A549 (cell line): ENCODE results near the gene FAM20C. TPM values are rescaled to one million over a fixed set of nuclear protein-coding genes. Genes with fewer than 3 reads are reported as not detected.

ENCODE experiments used
- ATAC-seq, 2 experiments: fragments of 200-7000 bp in 1 of 2; fragments of >200 bp in 1 of 2; cut with Nextera tagmentation in 1 of 2; cut with Tn5 transposase in 1 of 2; 3 replicates each; pipeline versions ENCODE4 v1.8.0 to v1.9.1; 2018 to 2020; ENCODE audit warnings: mild to moderate bottlenecking in 1 of 2, moderate library complexity in 1 of 2
- CTCF ChIA-PET: fragments of 300-600 bp; sonication (Branson Sonifier 250); formaldehyde crosslinking; extraction: SDS; loops from one replicate; lab custom pipeline; 2021; ENCODE audit warnings: antibody characterized with exemption, inconsistent platforms; lab: Yijun Ruan, JAX
- POLR2A ChIA-PET: fragments of 350-600 bp; formaldehyde crosslinking; extraction: SDS; loops from one replicate; lab custom pipeline; 2021; ENCODE audit warnings: antibody characterized with exemption, inconsistent platforms; lab: Yijun Ruan, JAX
- DNase-seq, 2 experiments: peaks; one replicate each; pipeline versions ENCODE4 v3.0.0 to v3.0.0-alpha.2; 2011 to 2016; ENCODE audit warnings: low read depth in 1 of 2, low spot score in 1 of 2
- FAIRE-seq: peaks from 2 replicates; lab custom pipeline; 2011; peaks lifted over from hg19 to GRCh38; lab: Jason Lieb, UNC
- H3K27ac ChIP-seq, 2 experiments: fragments of >200 bp; sonication (Bioruptor Twin); formaldehyde crosslinking; 3 replicates each; pipeline ENCODE4 v1.5.1; 2016 to 2017
- H3K4me1 ChIP-seq: fragments of >200 bp; sonication (Bioruptor Twin); formaldehyde crosslinking; 3 replicates; pipeline ENCODE4 v1.6.1; 2016
- H3K4me2 ChIP-seq: fragments of >200 bp; sonication (Bioruptor Twin); formaldehyde crosslinking; 3 replicates; pipeline ENCODE4 v1.6.1; 2016
- H3K4me3 ChIP-seq: fragments of >200 bp; sonication (Bioruptor Twin); formaldehyde crosslinking; 3 replicates; pipeline ENCODE4 v1.5.1; 2016
- H3K9me3 ChIP-seq: fragments of >200 bp; sonication (Bioruptor Twin); formaldehyde crosslinking; 3 replicates; pipeline ENCODE4 v1.6.1; 2016
- BHLHE40 ChIP-seq: IDR thresholded peaks from 2 replicates; pipeline ENCODE4 v1.6.1; 2012; ENCODE audit warnings: low read depth, low read length, inconsistent platforms
- CBX2 ChIP-seq: fragments of 200-600 bp; sonication (generic); IDR thresholded peaks from 2 replicates; pipeline ENCODE4 v1.6.1; 2016; ENCODE audit warnings: low read depth, mild to moderate bottlenecking, borderline replicate concordance
- CBX8 ChIP-seq: fragments of 200-600 bp; sonication (generic); IDR thresholded peaks from 2 replicates; pipeline ENCODE4 v1.6.1; 2016
- CEBPB ChIP-seq, 2 experiments: fragments of >200 bp in 1 of 2; sonication (Bioruptor Twin) in 1 of 2; formaldehyde crosslinking in 1 of 2; IDR thresholded peaks; 2 replicates each; pipeline ENCODE4 v1.6.1; 2012 to 2016
- CHD2 ChIP-seq: fragments of 150-350 bp; IDR thresholded peaks from 2 replicates; pipeline ENCODE4 v1.6.1; 2014; ENCODE audit warnings: low read length; ENCODE audit not compliant: partially characterized antibody
- CHD4 ChIP-seq: fragments of 200-600 bp; sonication (generic); IDR thresholded peaks from 2 replicates; pipeline ENCODE4 v1.6.1; 2016; ENCODE audit warnings: antibody characterized with exemption, mild to moderate bottlenecking, borderline replicate concordance
- EHF ChIP-seq: fragments of 250-450 bp; sonication (Bioruptor Pico); IDR thresholded peaks from 2 replicates; pipeline ENCODE4 v1.5.0; 2020; ENCODE audit warnings: mild to moderate bottlenecking
- EP300 ChIP-seq, 2 experiments: fragments of >200 bp; sonication (Bioruptor Twin); formaldehyde crosslinking; IDR thresholded peaks; 2 replicates in 1 of 2; 3 replicates in 1 of 2; pipeline ENCODE4 v1.6.1; 2016 to 2017
- ESRRA ChIP-seq: fragments of 150-350 bp; IDR thresholded peaks from 2 replicates; pipeline ENCODE4 v1.6.1; 2014; ENCODE audit warnings: mild to moderate bottlenecking, low read length, borderline replicate concordance
- FOXS1 ChIP-seq: fragments of 250-450 bp; sonication (Bioruptor Pico); IDR thresholded peaks from 2 replicates; pipeline ENCODE4 v1.5.0; 2020; ENCODE audit warnings: mild to moderate bottlenecking, moderate library complexity
- HMGXB4 ChIP-seq: fragments of 250-450 bp; sonication (Bioruptor Pico); IDR thresholded peaks from 2 replicates; pipeline ENCODE4 v1.5.0; 2021; ENCODE audit warnings: mild to moderate bottlenecking, moderate library complexity, borderline replicate concordance
- HOXA7 ChIP-seq: fragments of 250-450 bp; sonication (Bioruptor Pico); IDR thresholded peaks from 2 replicates; pipeline ENCODE4 v1.5.0; 2020; ENCODE audit warnings: mild to moderate bottlenecking, moderate library complexity
- JUN ChIP-seq, 2 experiments: fragments of >200 bp; sonication (Bioruptor Twin); formaldehyde crosslinking; IDR thresholded peaks; 2 replicates in 1 of 2; 3 replicates in 1 of 2; pipeline ENCODE4 v1.6.1; 2016 to 2017
- KDM1A ChIP-seq: fragments of 200-600 bp; sonication (generic); IDR thresholded peaks from 2 replicates; pipeline ENCODE4 v1.6.1; 2016; ENCODE audit warnings: low read depth, mild to moderate bottlenecking
- MAX ChIP-seq: IDR thresholded peaks from 2 replicates; pipeline ENCODE4 v1.6.1; 2012
- MAZ ChIP-seq: fragments of 150-350 bp; IDR thresholded peaks from 2 replicates; pipeline ENCODE4 v1.6.1; 2014; ENCODE audit warnings: antibody characterized with exemption, low read depth, low read length, borderline replicate concordance
- MYC ChIP-seq: IDR thresholded peaks from 2 replicates; pipeline ENCODE4 v1.6.1; 2012; ENCODE audit warnings: mild to moderate bottlenecking, inconsistent platforms, low read length, improper control_type of control experiment, borderline replicate concordance
- NR3C1 ChIP-seq: fragments of >200 bp; sonication (Bioruptor Twin); formaldehyde crosslinking; IDR thresholded peaks from 3 replicates; pipeline ENCODE4 v1.6.1; 2017
- PHF8 ChIP-seq: fragments of 200-600 bp; sonication (generic); IDR thresholded peaks from 2 replicates; pipeline ENCODE4 v1.6.1; 2016; ENCODE audit warnings: low read depth, mild to moderate bottlenecking, antibody characterized with exemption, moderate library complexity, borderline replicate concordance
- RAD21 ChIP-seq, 2 experiments: fragments of >200 bp in 1 of 2; sonication (Bioruptor Twin) in 1 of 2; formaldehyde crosslinking in 1 of 2; IDR thresholded peaks in 1 of 2; conservative IDR thresholded peaks in 1 of 2; 2 replicates in 1 of 2; 3 replicates in 1 of 2; pipeline ENCODE4 v1.6.1; 2012 to 2018; ENCODE audit warnings: inconsistent platforms in 1 of 2
- RARB ChIP-seq: fragments of 250-450 bp; sonication (Bioruptor Pico); IDR thresholded peaks from 2 replicates; pipeline ENCODE4 v1.8.0; 2021; ENCODE audit warnings: mild to moderate bottlenecking, moderate library complexity
- RFX5 ChIP-seq: fragments of 450-650 bp; IDR thresholded peaks from 2 replicates; pipeline ENCODE4 v1.7.1; 2014; ENCODE audit warnings: antibody characterized with exemption, mild to moderate bottlenecking, moderate library complexity
- RNF2 ChIP-seq: fragments of 200-600 bp; sonication (generic); IDR thresholded peaks from 2 replicates; pipeline ENCODE4 v1.6.1; 2016; ENCODE audit warnings: low read depth, mild to moderate bottlenecking, antibody characterized with exemption, moderate library complexity, borderline replicate concordance
- SREBF2 ChIP-seq: fragments of 450-650 bp; IDR thresholded peaks from 2 replicates; pipeline ENCODE4 v1.6.1; 2014; ENCODE audit warnings: mild to moderate bottlenecking, moderate library complexity
- TP53 ChIP-seq: fragments of 250-450 bp; sonication (Bioruptor Pico); IDR thresholded peaks from 2 replicates; pipeline ENCODE4 v1.5.0; 2021; ENCODE audit warnings: mild to moderate bottlenecking, moderate library complexity
- USF2 ChIP-seq: fragments of 450-650 bp; IDR thresholded peaks from 2 replicates; pipeline ENCODE4 v1.6.1; 2014; ENCODE audit warnings: antibody characterized with exemption
- ZC3H11A ChIP-seq: fragments of 450-650 bp; IDR thresholded peaks from 2 replicates; pipeline ENCODE4 v1.6.1; 2014; ENCODE audit warnings: antibody characterized with exemption, mild to moderate bottlenecking
- ZFP36 ChIP-seq: fragments of 450-650 bp; IDR thresholded peaks from 2 replicates; pipeline ENCODE4 v1.6.1; 2014; ENCODE audit warnings: borderline replicate concordance; ENCODE audit not compliant: partially characterized antibody
- ZNF302 ChIP-seq: fragments of 250-450 bp; sonication (Bioruptor Pico); IDR thresholded peaks from 2 replicates; pipeline ENCODE4 v1.9.0; 2021; ENCODE audit warnings: inconsistent platforms, mild to moderate bottlenecking, moderate library complexity
- ZSCAN20 ChIP-seq: fragments of 250-450 bp; sonication (Bioruptor Pico); IDR thresholded peaks from 2 replicates; pipeline ENCODE4 v1.8.0; 2022; ENCODE audit warnings: mild to moderate bottlenecking, moderate library complexity
- WGBS: methylation state at CpG from one replicate; pipeline ENCODE4 v1.1.6; 2017; ENCODE audit errors: missing lambda C conversion rate; 5-methylcytosine and 5-hydroxymethylcytosine counted together
- polyA plus RNA-seq, 4 experiments: library from polyadenylated mRNA; depleted of rRNA in 3 of 4; stranded (reverse); fragments of >200 nt; fragmentation: RNase III in 1 of 4; extraction: RNeasy Plus Mini Kit Qiagen cat#74134 plus additional on column Dnase treatment in 1 of 4; gene quantifications; 2 replicates in 3 of 4; 3 replicates in 1 of 4; pipeline ENCODE4 v1.2.3, GENCODE V29; 2011 to 2017

FAM20C gene
- polyA plus RNA-seq, 2 of the 4 experiments (the other 2 are of a cell fraction) = 5.6 to 20.3 TPM

- FAIRE-seq (no peak), DNase-seq (no peak), ATAC-seq (no peak)
- TF ChIP-seq EP300 (IDR thresholded peaks at IDR 0.05) = no peak
- no peak for TF ChIP-seq HOXA7 (CRISPR knock-in tag)
- TF ChIP-seq USF2 = no peak
- TF ChIP-seq JUN (IDR thresholded peaks at IDR 0.05) = no peak
- TF ChIP-seq SREBF2 = no peak
- no peak for TF ChIP-seq NR3C1
- TF ChIP-seq ZSCAN20 (CRISPR knock-in tag) = no peak
- TF ChIP-seq CBX2 = no peak
- no peak for TF ChIP-seq MAZ
- TF ChIP-seq CEBPB (IDR thresholded peaks at IDR 0.05) = no peak
- TF ChIP-seq EHF (CRISPR knock-in tag) = no peak
- no peak for TF ChIP-seq MAX
- TF ChIP-seq CHD4 = no peak
- TF ChIP-seq ZC3H11A = no peak
- TF ChIP-seq RARB = no peak
- TF ChIP-seq ZFP36 = no peak
- no peak for TF ChIP-seq RNF2
- TF ChIP-seq RFX5 = no peak
- no peak for TF ChIP-seq MYC
- no peak for TF ChIP-seq ZNF302 (CRISPR knock-in tag)
- POLR2A ChIA-PET = no interaction called here
- H3K4me2 ChIP-seq = no peak overlapping the region
- no peaks in the 10 kb centered on the region for H3K4me1 ChIP-seq
- no peak overlapping the region for H3K4me3 ChIP-seq
- H3K9me3 ChIP-seq = peaks cover 12% of the 10 kb centered on the region; the same call in 2 of the 3 replicates
- CTCF ChIA-PET = interaction anchor here (1.0 kb wide), 1 partner anchor 524 kb away, joined by 4 read pairs; no protein-coding TSS in a partner anchor
- no peak overlapping the region for H3K27ac ChIP-seq
- WGBS = 89% methylated on average over 13 of the region's 15 CpGs
Measured at GRCh38 chr7:250523-250922, 58.2 kb downstream of the FAM20C start.

- 94% methylated on average over 12 of the region's 20 CpGs for WGBS
- TF ChIP-seq PHF8 = no peak
- Histone ChIP-seq H3K27ac (no peak overlapping the region), H3K9me3 (peaks cover 12% of the 10 kb centered on the region; the same call in 2 of the 3 replicates), H3K4me1 (no peaks in the 10 kb centered on the region), H3K4me2 (no peak overlapping the region), H3K4me3 (no peak overlapping the region)
- POLR2A ChIA-PET = no interaction called here
- CTCF ChIA-PET = interaction anchor here (1.0 kb wide), 1 partner anchor 524 kb away, joined by 4 read pairs; no protein-coding TSS in a partner anchor
- no peak for FAIRE-seq
- no peak for ATAC-seq
- no peak for DNase-seq
Measured at GRCh38 chr7:251005-251404, 58.6 kb downstream of the FAM20C start.

GRCh38 chr7:251446-252175 is 59.2 kb downstream of the FAM20C start:
- POLR2A ChIA-PET = no interaction called here
- FAIRE-seq = no peak

More at GRCh38 chr7:251446-252175, 59.2 kb downstream of the FAM20C start:
- Histone ChIP-seq H3K27ac (no peak overlapping the region), H3K4me2 (no peak overlapping the region), H3K4me3 (no peak overlapping the region), H3K4me1 (no peaks in the 10 kb centered on the region), H3K9me3 (peaks cover 15% of the 10 kb centered on the region; the same call in 2 of the 3 replicates)
- ATAC-seq = no peak
- no peak for DNase-seq
- TF ChIP-seq RAD21 (conservative IDR thresholded peaks at IDR 0.05 in 1 of 2, IDR thresholded peaks at IDR 0.05 in 1 of 2) = no peak
- no peak for TF ChIP-seq BHLHE40
- TF ChIP-seq CHD2 = no peak
- no peak for TF ChIP-seq EP300 (IDR thresholded peaks at IDR 0.05)
- no peak for TF ChIP-seq KDM1A
- no peak for TF ChIP-seq RFX5
- no peak for TF ChIP-seq ESRRA
- TF ChIP-seq TP53 (CRISPR knock-in tag) = no peak
- no peak for TF ChIP-seq CEBPB (IDR thresholded peaks at IDR 0.05)
- TF ChIP-seq ZNF302 (CRISPR knock-in tag) = no peak
- TF ChIP-seq MYC = no peak
- TF ChIP-seq HMGXB4 (CRISPR knock-in tag) = no peak
- no peak for TF ChIP-seq CBX8
- TF ChIP-seq FOXS1 = no peak
- CTCF ChIA-PET = no interaction called here
- WGBS = 92% methylated on average over 21 of the region's 21 CpGs
